Neuron (in vitro differentiated cells): ENCODE results near the gene TNFRSF12A.
A peak's percentile ranks its signal among the peaks of the same experiment; 100 is the strongest.

Experiments used
- H2AFZ ChIP-seq: one replicate; pipeline ENCODE4 v1.6.1; 2013; ENCODE audit warnings: low read depth, mild to moderate bottlenecking, inconsistent platforms, low read length, moderate library complexity
- H3K27me3 ChIP-seq: one replicate; pipeline ENCODE4 v1.6.1; 2013; ENCODE audit warnings: low read length; ENCODE audit not compliant: insufficient read depth
- H3K36me3 ChIP-seq: one replicate; pipeline ENCODE4 v1.6.1; 2013; ENCODE audit warnings: low read length; ENCODE audit not compliant: insufficient read depth
- H3K4me1 ChIP-seq: one replicate; pipeline ENCODE4 v1.6.1; 2013; ENCODE audit warnings: low read length; ENCODE audit not compliant: insufficient read depth
- H3K4me3 ChIP-seq: 2 replicates; pipeline ENCODE4 v1.5.1; 2013; ENCODE audit warnings: mild to moderate bottlenecking, low read length, moderate library complexity
- H3K9me3 ChIP-seq: one replicate; pipeline ENCODE4 v1.6.1; 2013; ENCODE audit warnings: low read length

Gene TNFRSF12A

GRCh38 chr16:3020247-3020603, at the start of gene TNFRSF12A:
TNFRSF12A (plus strand) TSS chr16:3020368; CDS start chr16:3020398, 30 bp downstream.
- Histone ChIP-seq H3K4me1 (peaks cover 27% of the 10 kb centered on the region), H3K9me3 (no peaks in the 10 kb centered on the region), H3K36me3 (no peaks in the 10 kb centered on the region), H3K4me3 (peak within 1 kb of the TSS; percentile 42), H2AFZ (peak within 1 kb of the TSS; percentile 24), H3K27me3 (peaks cover 11% of the 10 kb centered on the region)

GRCh38 chr16:2970563-2970962, 49.6 kb upstream of the TNFRSF12A start:
- H3K4me1 ChIP-seq, result peaks cover 12% of the 10 kb centered on the region
- peaks cover 33% of the 10 kb centered on the region for H3K36me3 ChIP-seq
- no peaks in the 10 kb centered on the region for H3K9me3 ChIP-seq
- H3K27me3 ChIP-seq, result no peaks in the 10 kb centered on the region
- H3K4me3 ChIP-seq, result peak overlapping the region; percentile 94
- H2AFZ ChIP-seq, result no peak overlapping the region

GRCh38 chr16:2971134-2971984, 48.8 kb upstream of the TNFRSF12A start:
- Histone ChIP-seq H2AFZ (no peak overlapping the region), H3K36me3 (peaks cover 41% of the 10 kb centered on the region), H3K27me3 (no peaks in the 10 kb centered on the region), H3K4me1 (peaks cover 12% of the 10 kb centered on the region), H3K4me3 (no peak overlapping the region), H3K9me3 (no peaks in the 10 kb centered on the region)

- H3K27me3 ChIP-seq, result no peaks in the 10 kb centered on the region
These were observed 48.0 kb upstream of the TNFRSF12A start for GRCh38 chr16:2971985-2972784.

GRCh38 chr16:2973093-2973492, 47.1 kb upstream of the TNFRSF12A start:
- Histone ChIP-seq H3K36me3 (peaks cover 53% of the 10 kb centered on the region), H3K4me1 (peaks cover 12% of the 10 kb centered on the region), H2AFZ (no peak overlapping the region), H3K9me3 (no peaks in the 10 kb centered on the region), H3K27me3 (no peaks in the 10 kb centered on the region), H3K4me3 (no peak overlapping the region)

More at GRCh38 chr16:2971985-2972784, 48.0 kb upstream of the TNFRSF12A start:
- Histone ChIP-seq H3K4me3 (no peak overlapping the region), H2AFZ (no peak overlapping the region), H3K9me3 (no peaks in the 10 kb centered on the region), H3K4me1 (peaks cover 12% of the 10 kb centered on the region), H3K36me3 (peaks cover 47% of the 10 kb centered on the region)

- no peak overlapping the region for H2AFZ ChIP-seq
- H3K4me1 ChIP-seq, result peaks cover 9% of the 10 kb centered on the region
- no peak overlapping the region for H3K4me3 ChIP-seq
- no peaks in the 10 kb centered on the region for H3K9me3 ChIP-seq
- H3K36me3 ChIP-seq, result peaks cover 55% of the 10 kb centered on the region
- no peaks in the 10 kb centered on the region for H3K27me3 ChIP-seq
These were observed 46.4 kb upstream of the TNFRSF12A start for GRCh38 chr16:2973605-2974318.

- Histone ChIP-seq H3K36me3 (peaks cover 55% of the 10 kb centered on the region), H2AFZ (no peak overlapping the region), H3K9me3 (no peaks in the 10 kb centered on the region), H3K27me3 (no peaks in the 10 kb centered on the region), H3K4me1 (peaks cover 11% of the 10 kb centered on the region), H3K4me3 (no peak overlapping the region)
These were observed 45.7 kb upstream of the TNFRSF12A start for GRCh38 chr16:2974319-2975056.

- H3K36me3 ChIP-seq, result peaks cover 55% of the 10 kb centered on the region
- peaks cover 13% of the 10 kb centered on the region for H3K4me1 ChIP-seq
- no peak overlapping the region for H3K4me3 ChIP-seq
- no peak overlapping the region for H2AFZ ChIP-seq
- H3K9me3 ChIP-seq, result no peaks in the 10 kb centered on the region
- no peaks in the 10 kb centered on the region for H3K27me3 ChIP-seq
These were observed 44.9 kb upstream of the TNFRSF12A start for GRCh38 chr16:2975161-2975795.

- Histone ChIP-seq H3K36me3 (peaks cover 53% of the 10 kb centered on the region), H3K4me1 (peaks cover 15% of the 10 kb centered on the region), H3K9me3 (no peaks in the 10 kb centered on the region), H3K27me3 (no peaks in the 10 kb centered on the region), H3K4me3 (no peak overlapping the region), H2AFZ (no peak overlapping the region)
These were observed 44.0 kb upstream of the TNFRSF12A start for GRCh38 chr16:2976201-2976600.

- no peak overlapping the region for H3K4me3 ChIP-seq
- no peaks in the 10 kb centered on the region for H3K27me3 ChIP-seq
- no peak overlapping the region for H2AFZ ChIP-seq
- peaks cover 49% of the 10 kb centered on the region for H3K36me3 ChIP-seq
- peaks cover 16% of the 10 kb centered on the region for H3K4me1 ChIP-seq
- no peaks in the 10 kb centered on the region for H3K9me3 ChIP-seq
These were observed 43.5 kb upstream of the TNFRSF12A start for GRCh38 chr16:2976673-2977072.

GRCh38 chr16:2977440-2977839, 42.7 kb upstream of the TNFRSF12A start:
- H2AFZ ChIP-seq, result no peak overlapping the region
- peaks cover under 1% of the 10 kb centered on the region for H3K27me3 ChIP-seq
- no peaks in the 10 kb centered on the region for H3K9me3 ChIP-seq
- H3K4me3 ChIP-seq, result no peak overlapping the region
- H3K4me1 ChIP-seq, result peaks cover 20% of the 10 kb centered on the region
- peaks cover 42% of the 10 kb centered on the region for H3K36me3 ChIP-seq

- Histone ChIP-seq H3K36me3 (peaks cover 29% of the 10 kb centered on the region), H2AFZ (peak overlapping the region; percentile 59), H3K9me3 (no peaks in the 10 kb centered on the region), H3K4me3 (peak overlapping the region; percentile 79), H3K27me3 (peaks cover 2% of the 10 kb centered on the region), H3K4me1 (peaks cover 20% of the 10 kb centered on the region)
These were observed 40.4 kb upstream of the TNFRSF12A start for GRCh38 chr16:2979669-2980226.
